Activated naive CD8-positive, alpha-beta T cell treated with anti-CD3 and anti-CD28 coated beads, Interleukin-2, amount 50 U/mL, for 24 hours (primary cell): ENCODE results near the gene HNRNPAB.
"Not testable (repeated sequence)": the region's sequence is repeated elsewhere in the genome, so short reads cannot be mapped to it uniquely, and the experiment has no call there.

Experiments
- ATAC-seq: fragments of 150-1000 bp; cut with Tn5 transposase; one replicate; pipeline ENCODE4 v1.10.0; 2021
- DNase-seq: peaks from one replicate; pipeline ENCODE4 v3.0.0; 2021
- H3K27ac Mint-ChIP-seq: one replicate; pipeline ENCODE4 v1.8.0; 2021; ENCODE audit warnings: mild to moderate bottlenecking, mixed read lengths
- H3K27me3 Mint-ChIP-seq: one replicate; pipeline ENCODE4 v1.8.0; 2021; ENCODE audit warnings: mixed read lengths
- H3K36me3 Mint-ChIP-seq: one replicate; pipeline ENCODE4 v1.8.0; 2021; ENCODE audit warnings: low read depth, mixed read lengths
- H3K4me1 Mint-ChIP-seq: one replicate; pipeline ENCODE4 v1.8.0; 2021; ENCODE audit warnings: mixed read lengths
- H3K4me3 Mint-ChIP-seq: one replicate; pipeline ENCODE4 v1.8.0; 2021; ENCODE audit warnings: mild to moderate bottlenecking, moderate library complexity, mixed read lengths
- H3K9me3 Mint-ChIP-seq: one replicate; pipeline ENCODE4 v1.8.0; 2021; ENCODE audit warnings: mixed read lengths

Gene HNRNPAB

DNA sequence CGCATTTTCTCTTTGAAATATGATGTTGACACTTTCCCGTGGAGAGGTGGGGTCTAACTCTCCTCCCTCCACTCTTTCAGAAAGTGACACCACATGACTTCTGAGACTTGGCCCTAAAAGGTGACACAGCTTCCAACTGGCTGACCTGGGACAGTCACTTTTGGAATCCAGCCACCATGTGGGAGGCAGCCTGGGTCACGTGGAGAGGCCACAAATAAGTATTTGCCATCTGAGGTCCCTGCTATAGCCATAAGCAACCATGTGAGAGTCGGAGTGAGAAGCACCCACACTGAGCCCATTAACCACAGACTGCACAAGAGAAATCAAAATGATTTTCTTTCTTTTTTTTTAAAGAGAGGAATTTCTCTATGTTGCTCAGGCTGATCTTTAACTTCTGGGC lies 32.3 kb downstream of the HNRNPAB start:
- Mint-ChIP-seq H3K4me1 (peaks cover 55% of the 10 kb centered on the region), H3K27me3 (no peaks in the 10 kb centered on the region), H3K36me3 (peaks cover 1% of the 10 kb centered on the region), H3K9me3 (no peaks in the 10 kb centered on the region), H3K4me3 (no peak overlapping the region), H3K27ac (no peak overlapping the region)
- no peak for DNase-seq
- no peak for ATAC-seq

- Mint-ChIP-seq H3K4me3 (no peak overlapping the region), H3K27me3 (no peaks in the 10 kb centered on the region), H3K4me1 (peaks cover 61% of the 10 kb centered on the region), H3K9me3 (no peaks in the 10 kb centered on the region), H3K27ac (peak overlapping the region; percentile 39), H3K36me3 (no peaks in the 10 kb centered on the region)
- ATAC-seq (no peak), DNase-seq (no peak)
These were observed 33.3 kb downstream of the HNRNPAB start for GRCh38 chr5:178237431-178238312.

- DNase-seq (no peak), ATAC-seq (no peak)
- H3K4me1 Mint-ChIP-seq: peaks cover 58% of the 10 kb centered on the region
- H3K36me3 Mint-ChIP-seq: no peaks in the 10 kb centered on the region
- H3K4me3 Mint-ChIP-seq: no peak overlapping the region
- H3K27ac Mint-ChIP-seq: no peak overlapping the region
- no peaks in the 10 kb centered on the region for H3K27me3 Mint-ChIP-seq
- H3K9me3 Mint-ChIP-seq: no peaks in the 10 kb centered on the region
These were observed 33.9 kb downstream of the HNRNPAB start for GRCh38 chr5:178238313-178238635.

DNA sequence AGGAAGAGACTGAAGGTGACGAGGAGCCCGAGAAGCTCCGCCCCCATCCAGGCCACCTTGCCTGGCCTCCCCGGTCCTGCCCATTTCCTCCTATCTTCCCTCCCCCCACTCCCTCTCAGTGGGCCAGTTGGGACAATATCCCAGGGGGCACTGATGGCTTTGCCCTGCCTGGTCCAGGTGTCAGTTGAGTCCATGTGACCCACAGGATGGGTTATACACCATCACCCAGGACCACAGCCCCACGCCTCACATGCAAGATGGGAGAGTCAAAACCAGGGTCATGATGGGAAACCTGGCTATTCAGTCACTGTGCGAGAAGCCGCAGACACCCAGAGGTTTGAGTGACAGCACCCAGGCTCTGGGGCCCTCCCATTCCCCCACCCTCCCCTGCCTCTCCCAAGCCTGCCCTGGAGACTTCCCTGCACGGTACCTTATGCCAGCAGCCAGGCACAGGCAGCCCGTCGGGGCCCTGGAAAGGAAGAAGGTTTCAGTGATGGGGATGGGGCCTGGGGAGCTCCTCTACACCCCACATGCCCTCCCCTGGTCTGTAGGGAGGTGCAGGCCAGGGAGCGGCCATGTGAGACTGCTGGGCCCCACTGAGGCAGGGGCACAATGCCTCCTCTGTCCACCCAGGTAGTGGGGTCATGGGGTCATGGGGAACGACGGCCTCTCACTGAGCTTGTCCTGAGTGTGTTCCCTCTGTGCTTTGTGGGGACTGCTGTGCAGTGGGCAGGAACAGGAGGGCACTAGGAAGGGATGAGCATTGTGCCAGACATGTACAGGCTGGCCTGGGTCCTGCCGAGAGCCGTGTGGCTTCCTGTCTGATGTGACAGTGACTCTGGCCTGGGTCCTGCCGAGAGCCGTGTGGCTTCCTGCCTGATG lies 34.6 kb downstream of the HNRNPAB start:
- H3K27me3 Mint-ChIP-seq: no peaks in the 10 kb centered on the region
- DNase-seq: no peak
- no peaks in the 10 kb centered on the region for H3K36me3 Mint-ChIP-seq

GRCh38 chr5:178239626-178240301 lies 35.4 kb downstream of the HNRNPAB start:
- not testable (repeated sequence) for ATAC-seq, H3K36me3 Mint-ChIP-seq, H3K4me3 Mint-ChIP-seq, DNase-seq, H3K27me3 Mint-ChIP-seq, H3K9me3 Mint-ChIP-seq
- H3K27ac Mint-ChIP-seq: peak overlapping the region; percentile 69
- H3K4me1 Mint-ChIP-seq: peaks cover 58% of the 10 kb centered on the region

More for the DNA sequence above, 34.6 kb downstream of the HNRNPAB start:
- no peak for ATAC-seq
- Mint-ChIP-seq H3K9me3 (no peaks in the 10 kb centered on the region), H3K4me3 (no peak overlapping the region), H3K27ac (peak overlapping the region; percentile 52), H3K4me1 (peaks cover 58% of the 10 kb centered on the region)

GRCh38 chr5:178240341-178240741 lies 36.0 kb downstream of the HNRNPAB start:
- DNase-seq: no peak
- Mint-ChIP-seq H3K27ac (peak overlapping the region; percentile 91), H3K36me3 (no peaks in the 10 kb centered on the region), H3K4me3 (peak overlapping the region; percentile 71), H3K4me1 (peaks cover 54% of the 10 kb centered on the region), H3K9me3 (no peaks in the 10 kb centered on the region), H3K27me3 (no peaks in the 10 kb centered on the region)
- no peak for ATAC-seq

GRCh38 chr5:178240766-178241165 lies 36.4 kb downstream of the HNRNPAB start:
- Mint-ChIP-seq H3K4me3 (peak overlapping the region; percentile 71), H3K27ac (peak overlapping the region; percentile 91), H3K4me1 (peaks cover 54% of the 10 kb centered on the region), H3K36me3 (no peaks in the 10 kb centered on the region), H3K9me3 (no peaks in the 10 kb centered on the region), H3K27me3 (no peaks in the 10 kb centered on the region)
- DNase-seq (no peak), ATAC-seq (no peak)

GRCh38 chr5:178241231-178241663 lies 36.9 kb downstream of the HNRNPAB start:
- DNase-seq (no peak), ATAC-seq (peak; percentile 52)
- H3K27ac Mint-ChIP-seq: peak overlapping the region; percentile 91
- H3K36me3 Mint-ChIP-seq: no peaks in the 10 kb centered on the region
- peaks cover 53% of the 10 kb centered on the region for H3K4me1 Mint-ChIP-seq
- H3K27me3 Mint-ChIP-seq: no peaks in the 10 kb centered on the region
- H3K4me3 Mint-ChIP-seq: peak overlapping the region; percentile 71
- H3K9me3 Mint-ChIP-seq: no peaks in the 10 kb centered on the region

DNA sequence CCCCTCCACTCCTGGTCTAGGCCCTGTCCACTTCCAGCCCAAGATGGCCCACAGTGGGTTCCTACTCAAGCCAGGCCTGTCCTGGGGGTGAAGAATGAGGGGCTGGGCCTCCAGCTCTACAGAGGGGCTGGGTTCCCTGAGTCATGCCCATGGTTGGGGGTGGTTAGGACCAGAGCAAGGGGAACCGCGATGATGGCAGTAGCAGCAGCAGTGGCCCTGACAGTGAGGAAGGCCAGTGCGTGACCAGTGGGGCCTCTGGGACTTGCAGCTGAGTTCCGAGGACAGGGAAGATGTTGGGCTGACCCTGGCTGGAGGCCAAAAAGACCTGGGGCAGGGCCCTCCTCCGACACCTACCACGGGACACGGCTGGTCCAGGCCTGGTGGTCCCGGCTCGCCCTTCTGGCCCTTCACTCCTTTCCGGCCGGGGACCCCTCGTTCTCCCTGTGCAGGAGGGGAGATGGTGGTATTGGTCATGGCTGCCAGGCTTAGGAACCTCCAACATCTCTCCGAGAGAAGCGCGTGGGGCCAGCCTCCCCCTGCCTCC lies 37.4 kb downstream of the HNRNPAB start:
- no peak overlapping the region for H3K4me3 Mint-ChIP-seq
- no peak overlapping the region for H3K27ac Mint-ChIP-seq
- H3K36me3 Mint-ChIP-seq: no peaks in the 10 kb centered on the region
- H3K4me1 Mint-ChIP-seq: peaks cover 50% of the 10 kb centered on the region
- no peaks in the 10 kb centered on the region for H3K27me3 Mint-ChIP-seq
- ATAC-seq: no peak
- DNase-seq: no peak
- no peaks in the 10 kb centered on the region for H3K9me3 Mint-ChIP-seq

- no peak for ATAC-seq
- Mint-ChIP-seq H3K4me1 (peaks cover 45% of the 10 kb centered on the region), H3K9me3 (no peaks in the 10 kb centered on the region), H3K27me3 (no peaks in the 10 kb centered on the region), H3K36me3 (no peaks in the 10 kb centered on the region), H3K27ac (peak overlapping the region; percentile 47), H3K4me3 (peak overlapping the region; percentile 38)
- DNase-seq: no peak
These were observed 38.1 kb downstream of the HNRNPAB start for GRCh38 chr5:178242416-178242815.

DNA sequence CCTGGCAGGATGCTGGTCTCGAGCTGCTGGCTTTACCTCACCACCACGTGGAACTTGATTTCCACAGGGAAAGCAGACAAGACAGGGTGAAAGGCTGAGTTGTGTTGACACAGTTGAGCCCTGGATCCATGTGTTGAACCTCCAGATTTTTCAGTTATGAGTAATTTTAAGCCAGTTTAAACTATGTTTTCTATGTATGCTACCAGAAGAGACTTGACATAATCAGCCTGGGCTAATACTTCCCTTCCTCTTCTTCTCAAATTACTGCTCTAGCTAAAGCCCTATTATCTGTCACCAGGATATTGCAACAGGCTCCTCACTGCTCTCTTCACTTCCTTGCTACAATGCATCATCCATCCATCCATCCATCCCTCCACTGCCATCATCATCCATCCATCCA lies 40.2 kb downstream of the HNRNPAB start:
- Mint-ChIP-seq H3K4me1 (peaks cover 42% of the 10 kb centered on the region), H3K4me3 (no peak overlapping the region), H3K27ac (no peak overlapping the region), H3K9me3 (no peaks in the 10 kb centered on the region), H3K27me3 (no peaks in the 10 kb centered on the region), H3K36me3 (no peaks in the 10 kb centered on the region)
- ATAC-seq: no peak
- DNase-seq: no peak

DNA sequence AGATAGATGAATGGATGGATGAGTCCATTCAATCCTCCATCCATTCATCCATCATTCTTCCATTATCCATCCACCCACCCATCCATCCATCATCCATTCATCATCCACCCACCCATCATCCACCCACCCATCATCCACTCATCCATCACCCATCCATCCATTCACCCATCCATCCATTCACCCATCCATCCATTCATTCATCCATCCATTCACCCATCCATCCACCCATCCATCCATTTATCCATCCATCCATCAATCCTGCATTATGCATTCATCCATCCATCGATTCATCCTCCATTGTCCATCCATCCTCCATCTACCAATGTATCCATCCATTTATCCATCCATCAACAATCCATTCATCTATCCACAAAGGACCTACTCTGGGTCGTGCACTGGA lies 41.1 kb downstream of the HNRNPAB start:
- no peak for ATAC-seq
- no peaks in the 10 kb centered on the region for H3K36me3 Mint-ChIP-seq
- H3K9me3 Mint-ChIP-seq: no peaks in the 10 kb centered on the region
- no peak overlapping the region for H3K27ac Mint-ChIP-seq
- H3K27me3 Mint-ChIP-seq: no peaks in the 10 kb centered on the region
- no peak overlapping the region for H3K4me3 Mint-ChIP-seq
- no peak for DNase-seq
- H3K4me1 Mint-ChIP-seq: peaks cover 44% of the 10 kb centered on the region

DNA sequence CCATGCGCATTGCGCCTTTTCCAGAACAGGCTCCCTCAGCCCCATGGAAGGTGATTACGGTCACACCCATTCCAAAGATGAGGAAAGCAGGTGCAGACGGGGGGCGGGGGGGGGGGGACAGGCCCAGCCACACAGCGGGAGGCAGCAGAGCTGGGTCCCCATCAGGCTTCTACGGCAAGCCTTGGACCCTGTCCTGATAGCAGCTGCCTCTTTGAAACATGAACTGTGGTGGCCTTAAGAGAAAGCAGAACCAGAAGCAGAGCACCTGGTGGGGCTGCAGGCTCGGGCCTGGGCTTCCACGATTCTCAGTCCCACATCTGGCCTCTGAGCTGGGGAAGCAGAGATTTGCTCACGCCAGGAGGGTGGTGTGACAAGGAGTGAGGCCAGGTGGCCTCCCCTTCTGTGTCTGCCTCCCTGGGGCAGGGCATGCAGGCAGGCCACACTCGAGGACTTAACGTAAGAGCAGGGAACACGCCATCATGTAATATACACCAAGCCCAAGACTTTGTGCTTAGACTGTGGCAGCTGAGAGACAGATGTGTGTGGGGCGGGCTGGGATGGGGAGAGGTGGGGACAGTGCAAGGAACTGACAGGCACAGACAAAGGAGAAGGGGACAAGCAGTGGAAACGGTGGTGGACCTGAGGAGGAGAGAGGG lies 42.4 kb downstream of the HNRNPAB start:
- Mint-ChIP-seq H3K4me1 (peaks cover 30% of the 10 kb centered on the region), H3K4me3 (no peak overlapping the region), H3K9me3 (no peaks in the 10 kb centered on the region), H3K27me3 (no peaks in the 10 kb centered on the region), H3K36me3 (no peaks in the 10 kb centered on the region), H3K27ac (no peak overlapping the region)
- no peak for DNase-seq
- ATAC-seq: no peak
